ENCODE results near the gene CPEB3. TPM values are rescaled to one million over a fixed set of nuclear protein-coding genes. Genes with fewer than 3 reads are reported as not detected.

Gene CPEB3
- total and polyA plus RNA-seq, 12 donors: 1.6 to 13.4 (median 6.1) TPM

GRCh38 chr10:92305133-92306072 is 14.5 kb upstream of the CPEB3 start:
- Histone ChIP-seq H3K27me3 (no peaks in the 10 kb centered on the region), H3K27ac (no peak overlapping the region), H3K4me3 (no peak overlapping the region), H3K36me3 (replicated peaks in 1 of 2) (no peaks in the 10 kb centered on the region), H3K9me3 (replicated peaks in 1 of 3) (no peaks in the 10 kb centered on the region), H3K4me1 (replicated peaks in 1 of 2) (peaks cover 0 to 34% of the 10 kb centered on the region in 2 donors)
- no peak for DNase-seq
- intact Hi-C loops (cut with DNase I): no loop called here
- WGBS, 4 donors: 85 to 91% (median 88%) methylated on average over 13 of the region's 13 CpGs
- TF ChIP-seq CTCF (IDR thresholded peaks at IDR 0.05): no peak
- no peak for TF ChIP-seq POLR2A (IDR thresholded peaks at IDR 0.05)

DNA sequence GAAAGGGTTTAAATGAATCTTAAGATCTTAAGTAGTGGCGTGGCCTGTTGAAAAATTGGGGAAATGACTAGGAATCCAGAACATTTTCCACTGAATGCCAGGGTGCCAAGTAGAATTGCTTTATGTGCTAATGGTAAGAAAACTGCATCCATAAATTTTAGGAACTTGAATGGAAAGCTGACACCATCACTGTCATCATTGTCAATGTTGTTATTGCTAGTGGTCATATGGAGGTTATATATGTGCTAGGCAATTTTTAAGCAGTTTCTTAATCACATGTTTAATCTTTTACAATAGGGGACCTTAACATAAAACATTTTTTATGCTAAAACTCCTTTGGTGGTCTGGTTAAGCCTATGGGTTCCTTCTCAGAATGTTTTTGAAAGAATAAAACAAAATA is 13.2 kb upstream of the CPEB3 start:
- Histone ChIP-seq H3K4me1 (replicated peaks in 1 of 2) (peaks cover 0 to 27% of the 10 kb centered on the region in 2 donors), H3K36me3 (replicated peaks in 1 of 2) (no peaks in the 10 kb centered on the region), H3K4me3 (no peak overlapping the region), H3K27me3 (no peaks in the 10 kb centered on the region), H3K9me3 (replicated peaks in 1 of 3) (no peaks in the 10 kb centered on the region), H3K27ac (no peak overlapping the region)
- TF ChIP-seq CTCF (IDR thresholded peaks at IDR 0.05): no peak
- no peak for TF ChIP-seq POLR2A (IDR thresholded peaks at IDR 0.05)
- 90 to 98% (median 97%) methylated on average over 1 of the region's 1 CpG for whole genome bisulfite sequencing, 4 donors
- DNase-seq: no peak
- intact Hi-C loops (cut with DNase I): no loop called here

GRCh38 chr10:92303096-92303495 is 12.2 kb upstream of the CPEB3 start:
- intact Hi-C loops (cut with DNase I): no loop called here
- no peak overlapping the region for H3K4me3 ChIP-seq
- H3K9me3 ChIP-seq (replicated peaks in 1 of 3): no peaks in the 10 kb centered on the region
- no peak for DNase-seq
- peaks cover 0 to 21% of the 10 kb centered on the region in 2 donors for H3K4me1 ChIP-seq (replicated peaks in 1 of 2)
- no peaks in the 10 kb centered on the region for H3K36me3 ChIP-seq (replicated peaks in 1 of 2)
- no peaks in the 10 kb centered on the region for H3K27me3 ChIP-seq
- TF ChIP-seq POLR2A (IDR thresholded peaks at IDR 0.05): no peak
- no peak overlapping the region for H3K27ac ChIP-seq

- no peaks in the 10 kb centered on the region for H3K9me3 ChIP-seq (replicated peaks in 1 of 3)
- intact Hi-C loops (cut with DNase I): loop anchor here (10.0 kb wide), 2 partner anchors 136 to 214 kb away; no protein-coding TSS in a partner anchor
- H3K27me3 ChIP-seq: no peaks in the 10 kb centered on the region
- 70 to 82% (median 81%) methylated on average over 6 of the region's 6 CpGs for WGBS, 4 donors
- no peak for DNase-seq
- H3K36me3 ChIP-seq (replicated peaks in 1 of 2): peaks cover 0 to 9% of the 10 kb centered on the region in 2 donors
- peaks cover 0 to 7% of the 10 kb centered on the region in 2 donors for H3K4me1 ChIP-seq (replicated peaks in 1 of 2)
- no peak overlapping the region for H3K4me3 ChIP-seq
- TF ChIP-seq POLR2A (IDR thresholded peaks at IDR 0.05) (no peak), CTCF (IDR thresholded peaks at IDR 0.05) (no peak)
- no peak overlapping the region for H3K27ac ChIP-seq
Measured at GRCh38 chr10:92298487-92298886, 7.6 kb upstream of the CPEB3 start.

Data from adrenal gland (tissue), 12 donors.